WTC11 (cell line): ENCODE data around the gene TLR5. TPM values are rescaled to one million over a fixed set of nuclear protein-coding genes. Genes with fewer than 3 reads are reported as not detected.

Source experiments
- ATAC-seq: fragments of 200-7000 bp; cut with Tn5 transposase; 2 replicates; pipeline ENCODE4 v1.10.0; 2021; ENCODE audit warnings: mild to moderate bottlenecking, moderate library complexity
- CTCF ChIA-PET: fragments of 300-600 bp; sonication (Branson Sonifier 250); formaldehyde crosslinking; loops from one replicate; lab custom pipeline; 2021; ENCODE audit warnings: antibody characterized with exemption; lab: Charles Lee
- POLR2A ChIA-PET: fragments of 350-600 bp; sonication (Branson Sonifier 250); formaldehyde crosslinking; loops from one replicate; lab custom pipeline; 2021; ENCODE audit warnings: antibody characterized with exemption; lab: Charles Lee
- DNase-seq: peaks from one replicate; pipeline ENCODE4 v3.0.0; 2021; ENCODE audit warnings: low spot score
- H3K27ac Mint-ChIP-seq: 2 replicates; pipeline ENCODE4 v1.8.0; 2021; ENCODE audit warnings: mixed read lengths
- H3K27me3 Mint-ChIP-seq: 2 replicates; pipeline ENCODE4 v1.8.0; 2021; ENCODE audit warnings: low read depth, mild to moderate bottlenecking, moderate library complexity, mixed read lengths
- H3K36me3 Mint-ChIP-seq: 2 replicates; pipeline ENCODE4 v1.8.0; 2021; ENCODE audit warnings: mixed read lengths
- H3K4me1 Mint-ChIP-seq: 2 replicates; pipeline ENCODE4 v1.8.0; 2022; ENCODE audit warnings: mixed read lengths
- H3K4me3 Mint-ChIP-seq: 2 replicates; pipeline ENCODE4 v1.8.0; 2021; ENCODE audit warnings: mild to moderate bottlenecking, moderate library complexity, mixed read lengths
- H3K9me3 Mint-ChIP-seq: 2 replicates; pipeline ENCODE4 v1.8.0; 2021; ENCODE audit warnings: mixed read lengths
- AR ChIP-seq: fragments of 250-450 bp; sonication (Bioruptor Pico); IDR thresholded peaks from 2 replicates; pipeline ENCODE4 v1.9.0; 2021; ENCODE audit warnings: mild to moderate bottlenecking
- E2F4 ChIP-seq: sonication (generic); formaldehyde crosslinking; IDR thresholded peaks from 2 replicates; pipeline ENCODE4 v1.8.1; 2022; ENCODE audit warnings: low read depth, mild to moderate bottlenecking, moderate library complexity, missing genetic modification reagents, borderline replicate concordance
- FOXK1 ChIP-seq: sonication (generic); formaldehyde crosslinking; IDR thresholded peaks from 2 replicates; pipeline ENCODE4 v1.8.0; 2022; ENCODE audit warnings: mild to moderate bottlenecking, moderate library complexity, missing genetic modification reagents
- FOXP1 ChIP-seq: sonication (generic); formaldehyde crosslinking; IDR thresholded peaks from 2 replicates; pipeline ENCODE4 v1.8.0; 2022; ENCODE audit warnings: missing genetic modification reagents, mild to moderate bottlenecking, moderate library complexity, borderline replicate concordance
- HMGA2 ChIP-seq: fragments of 250-450 bp; sonication (Bioruptor Pico); IDR thresholded peaks from 2 replicates; pipeline ENCODE4 v1.4.0; 2021; ENCODE audit warnings: mild to moderate bottlenecking, moderate library complexity
- JAZF1 ChIP-seq: fragments of 250-450 bp; sonication (Bioruptor Pico); IDR thresholded peaks from 2 replicates; pipeline ENCODE4 v1.9.0; 2021; ENCODE audit warnings: moderate library complexity, mild to moderate bottlenecking, inconsistent platforms
- KAT7 ChIP-seq: sonication (generic); formaldehyde crosslinking; IDR thresholded peaks from 2 replicates; pipeline ENCODE4 v1.8.1; 2023; ENCODE audit warnings: missing genetic modification reagents, mild to moderate bottlenecking, borderline replicate concordance
- NFATC4 ChIP-seq: fragments of 250-450 bp; sonication (Bioruptor Pico); IDR thresholded peaks from 2 replicates; pipeline ENCODE4 v1.9.0; 2021; ENCODE audit warnings: mild to moderate bottlenecking
- NR1H2 ChIP-seq: sonication (generic); formaldehyde crosslinking; IDR thresholded peaks from 2 replicates; pipeline ENCODE4 v1.9.0; 2021; ENCODE audit warnings: mild to moderate bottlenecking, moderate library complexity, missing genetic modification reagents
- NR2C2 ChIP-seq: sonication (generic); formaldehyde crosslinking; IDR thresholded peaks from 2 replicates; pipeline ENCODE4 v1.8.0; 2022; ENCODE audit warnings: mild to moderate bottlenecking, missing genetic modification reagents
- PRRX2 ChIP-seq: fragments of 250-450 bp; sonication (Bioruptor Pico); IDR thresholded peaks from 2 replicates; pipeline ENCODE4 v1.8.0; 2021; ENCODE audit warnings: mild to moderate bottlenecking
- RORB ChIP-seq: fragments of 250-450 bp; sonication (Bioruptor Pico); IDR thresholded peaks from 2 replicates; pipeline ENCODE4 v1.9.0; 2021; ENCODE audit warnings: mild to moderate bottlenecking
- STAT6 ChIP-seq: sonication (generic); formaldehyde crosslinking; conservative IDR thresholded peaks from 2 replicates; pipeline ENCODE4 v1.8.1; 2023; ENCODE audit warnings: mild to moderate bottlenecking, low read depth, missing genetic modification reagents, moderate library complexity
- TP53 ChIP-seq: sonication (generic); formaldehyde crosslinking; IDR thresholded peaks from 2 replicates; pipeline ENCODE4 v1.8.1; 2023; ENCODE audit warnings: mild to moderate bottlenecking, missing genetic modification reagents
- USF1 ChIP-seq: sonication (generic); formaldehyde crosslinking; IDR thresholded peaks from 2 replicates; pipeline ENCODE4 v1.8.0; 2022; ENCODE audit warnings: mild to moderate bottlenecking, missing genetic modification reagents
- ZBTB43 ChIP-seq: sonication (generic); formaldehyde crosslinking; IDR thresholded peaks from 2 replicates; pipeline ENCODE4 v1.8.1; 2023; ENCODE audit warnings: mild to moderate bottlenecking, missing genetic modification reagents
- ZNF138 ChIP-seq: sonication (generic); formaldehyde crosslinking; conservative IDR thresholded peaks from 2 replicates; pipeline ENCODE4 v1.8.1; 2022; ENCODE audit warnings: mild to moderate bottlenecking, moderate library complexity, missing genetic modification reagents
- ZNF423 ChIP-seq: fragments of 250-450 bp; sonication (Bioruptor Pico); IDR thresholded peaks from 2 replicates; pipeline ENCODE4 v2.1.2; 2022; ENCODE audit warnings: mild to moderate bottlenecking, moderate library complexity
- ZSCAN18 ChIP-seq: fragments of 250-450 bp; sonication (Bioruptor Pico); IDR thresholded peaks from 2 replicates; pipeline ENCODE4 v2.1.2; 2022; ENCODE audit warnings: mild to moderate bottlenecking, moderate library complexity
- total RNA-seq: library from RNA; stranded (reverse); gene quantifications from 3 replicates; pipeline ENCODE4 v1.2.3, GENCODE V29; 2021

TLR5 gene
- total RNA-seq, 1 experiment from 2014 or later: 0.46 TPM

- peak; percentile 72; the same call in 1 of the 2 replicates for TF ChIP-seq ZNF423 (CRISPR knock-in tag)
Measured at GRCh38 chr1:223081181-223081994, 61.7 kb downstream of the TLR5 start (continued).

- CTCF ChIA-PET: no interaction called here
Measured at GRCh38 chr1:223079498-223079897, 63.5 kb downstream of the TLR5 start.

GRCh38 chr1:223077247-223077833, 65.7 kb downstream of the TLR5 start:
- no peak overlapping the region for H3K4me3 Mint-ChIP-seq
- no peak overlapping the region for H3K27ac Mint-ChIP-seq
- peaks cover 55% of the 10 kb centered on the region for H3K27me3 Mint-ChIP-seq
- ChIA-PET CTCF (interaction anchor here (0.7 to 5.4 kb wide), 5 partner anchors 12 to 1263 kb away, joined by 3 to 32 read pairs (median 4); no protein-coding TSS in a partner anchor), POLR2A (no interaction called here)
- no peaks in the 10 kb centered on the region for H3K9me3 Mint-ChIP-seq
- DNase-seq (peak; percentile 42), ATAC-seq (peak; percentile 11; the same call in 1 of the 2 replicates)
- peaks cover 54% of the 10 kb centered on the region for H3K4me1 Mint-ChIP-seq
- no peaks in the 10 kb centered on the region for H3K36me3 Mint-ChIP-seq
- TF ChIP-seq ZNF138 (CRISPR knock-in tag) (no peak), FOXP1 (CRISPR knock-in tag) (no peak), HMGA2 (CRISPR knock-in tag) (no peak), TP53 (CRISPR knock-in tag) (no peak), AR (CRISPR knock-in tag) (no peak), E2F4 (CRISPR knock-in tag) (no peak), KAT7 (CRISPR knock-in tag) (no peak)

More at GRCh38 chr1:223079498-223079897, 63.5 kb downstream of the TLR5 start:
- POLR2A ChIA-PET: no interaction called here
- no peaks in the 10 kb centered on the region for H3K9me3 Mint-ChIP-seq
- H3K27ac Mint-ChIP-seq: no peak overlapping the region
- ATAC-seq: no peak
- peaks cover 64% of the 10 kb centered on the region for H3K27me3 Mint-ChIP-seq
- TF ChIP-seq NR2C2 (CRISPR knock-in tag) (no peak), NFATC4 (CRISPR knock-in tag) (no peak), JAZF1 (no peak), NR1H2 (CRISPR knock-in tag) (no peak), RORB (CRISPR knock-in tag) (no peak), FOXK1 (CRISPR knock-in tag) (no peak), STAT6 (CRISPR knock-in tag) (no peak), ZBTB43 (no peak), PRRX2 (CRISPR knock-in tag) (no peak), USF1 (CRISPR knock-in tag) (no peak), ZSCAN18 (no peak)
- H3K36me3 Mint-ChIP-seq: no peaks in the 10 kb centered on the region
- H3K4me3 Mint-ChIP-seq: no peak overlapping the region
- peaks cover 47% of the 10 kb centered on the region for H3K4me1 Mint-ChIP-seq
- no peak for DNase-seq
